H1 (cell line): ENCODE data around the gene POU2F1. TPM values are rescaled to one million over a fixed set of nuclear protein-coding genes. Genes with fewer than 3 reads are reported as not detected.

Experiments
- CTCF ChIA-PET: fragments of 300-600 bp; sonication (Branson Sonifier 250); formaldehyde crosslinking; loops from one replicate; lab custom pipeline; 2021; ENCODE audit not compliant: partially characterized antibody; lab: Charles Lee
- POLR2A ChIA-PET: fragments of 300-600 bp; sonication (Branson Sonifier 250); formaldehyde crosslinking; loops from one replicate; lab custom pipeline; 2021; ENCODE audit warnings: inconsistent platforms; ENCODE audit not compliant: partially characterized antibody; lab: Charles Lee
- DNase-seq, 2 experiments: peaks; one replicate each; pipeline versions ENCODE4 v3.0.0 to v3.0.0-alpha.2; 2010 to 2022; ENCODE audit warnings: low spot score in 2 of 2, low read depth in 1 of 2, mixed read lengths in 1 of 2
- FAIRE-seq: peaks from 2 replicates; lab custom pipeline; 2011; peaks lifted over from hg19 to GRCh38; lab: Jason Lieb, UNC
- H2AFZ ChIP-seq: 2 replicates; pipeline ENCODE4 v1.8.1; 2012; ENCODE audit warnings: low read length, inconsistent platforms
- H2AK5ac ChIP-seq: 2 replicates; pipeline ENCODE4 v1.6.1; 2013; ENCODE audit warnings: low read depth, low read length
- H2BK120ac ChIP-seq: replicated peaks from 2 replicates; pipeline ENCODE3; 2013; ENCODE audit warnings: low read depth, low read length, inconsistent platforms
- H2BK12ac ChIP-seq: 2 replicates; pipeline ENCODE4 v1.6.1; 2013; ENCODE audit warnings: low read depth, low read length
- H2BK15ac ChIP-seq: 2 replicates; pipeline ENCODE4 v1.6.1; 2013; ENCODE audit warnings: low read length
- H2BK20ac ChIP-seq: 2 replicates; pipeline ENCODE4 v1.6.1; 2013; ENCODE audit warnings: low read length
- H2BK5ac ChIP-seq: 2 replicates; pipeline ENCODE4 v1.6.1; 2013; ENCODE audit warnings: low read depth, low read length
- H3K14ac ChIP-seq: 2 replicates; pipeline ENCODE4 v1.6.1; 2013; ENCODE audit warnings: inconsistent platforms; ENCODE audit not compliant: insufficient read length
- H3K18ac ChIP-seq: 2 replicates; pipeline ENCODE4 v1.6.1; 2013; ENCODE audit warnings: low read length; ENCODE audit errors: extremely low read depth
- H3K23ac ChIP-seq: 2 replicates; pipeline ENCODE4 v1.6.1; 2013; ENCODE audit warnings: inconsistent platforms; ENCODE audit not compliant: insufficient read length
- H3K23me2 ChIP-seq: 2 replicates; pipeline ENCODE4 v1.6.1; 2013; ENCODE audit warnings: low read depth, low read length
- H3K27ac ChIP-seq: 2 replicates; pipeline ENCODE4 v1.6.1; 2011; ENCODE audit warnings: low read depth, low read length, inconsistent platforms
- H3K27me3 ChIP-seq, 4 experiments: replicated peaks in 1 of 4; 1 replicate in 1 of 4; 2 replicates in 3 of 4; pipeline versions ENCODE4 v1.6.1 to v1.8.1; 2011 to 2013; ENCODE audit warnings: low read length in 3 of 4, mild to moderate bottlenecking in 3 of 4, inconsistent platforms in 2 of 4, mixed read lengths in 2 of 4, moderate library complexity in 1 of 4; ENCODE audit not compliant: control insufficient read depth in 3 of 4, insufficient read depth in 3 of 4; ENCODE audit errors: extremely low read depth in 1 of 4
- H3K36me3 ChIP-seq, 4 experiments: 2 replicates each; pipeline versions ENCODE4 v1.6.1 to v1.8.1; 2011 to 2013; ENCODE audit warnings: mild to moderate bottlenecking in 4 of 4, low read length in 3 of 4, moderate library complexity in 2 of 4, control low read depth in 1 of 4, inconsistent platforms in 1 of 4; ENCODE audit not compliant: insufficient read depth in 4 of 4, control insufficient read depth in 2 of 4
- H3K4ac ChIP-seq: replicated peaks from 2 replicates; pipeline ENCODE3; 2013; ENCODE audit warnings: low read length, low read depth, mixed read lengths, inconsistent platforms; ENCODE audit not compliant: insufficient read length
- H3K4me1 ChIP-seq, 4 experiments: replicated peaks in 1 of 4; 1 replicate in 1 of 4; 2 replicates in 3 of 4; pipeline versions ENCODE4 v1.6.1 to v1.8.1; 2011 to 2013; ENCODE audit warnings: low read length in 3 of 4, inconsistent platforms in 2 of 4, mixed read lengths in 1 of 4; ENCODE audit not compliant: insufficient read depth in 4 of 4, control insufficient read depth in 3 of 4
- H3K4me2 ChIP-seq, 2 experiments: 2 replicates each; pipeline versions ENCODE4 v1.6.1 to v1.8.1; 2011 to 2013; ENCODE audit warnings: low read depth in 2 of 2, low read length in 2 of 2, control low read depth in 1 of 2, inconsistent platforms in 1 of 2, mild to moderate bottlenecking in 1 of 2; ENCODE audit not compliant: insufficient read depth in 1 of 2
- H3K4me3 ChIP-seq, 4 experiments: fragments of 200-600, 300-600 bp in 1 of 4; sonication (generic), shearing (Covaris generic), sonication (Bioruptor Twin) in 1 of 4; 2 replicates each; pipeline versions ENCODE4 v1.5.1 to v1.8.1; 2011 to 2016; ENCODE audit warnings: low read length in 4 of 4, low read depth in 3 of 4, control low read depth in 2 of 4, inconsistent platforms in 2 of 4, mild to moderate bottlenecking in 2 of 4, mixed read lengths in 1 of 4, moderate library complexity in 1 of 4; ENCODE audit not compliant: insufficient read depth in 2 of 4; ENCODE audit errors: extremely low read depth in 1 of 4
- H3K56ac ChIP-seq: replicated peaks from 2 replicates; pipeline ENCODE3; 2013; ENCODE audit warnings: low read depth, mild to moderate bottlenecking, mixed read lengths, low read length, inconsistent platforms; ENCODE audit not compliant: insufficient read length
- H3K79me1 ChIP-seq: 2 replicates; pipeline ENCODE4 v1.6.1; 2013; ENCODE audit warnings: low read depth, low read length, control low read depth
- H3K79me2 ChIP-seq, 2 experiments: 2 replicates each; pipeline versions ENCODE4 v1.6.1 to v1.8.1; 2012 to 2013; ENCODE audit warnings: low read length in 2 of 2, mild to moderate bottlenecking in 2 of 2, inconsistent platforms in 1 of 2; ENCODE audit not compliant: insufficient read depth in 2 of 2, control insufficient read depth in 1 of 2
- H3K9ac ChIP-seq, 4 experiments: replicated peaks in 1 of 4; 1 replicate in 1 of 4; 2 replicates in 3 of 4; pipeline versions ENCODE4 v1.6.1 to v1.8.1; 2011 to 2013; ENCODE audit warnings: low read depth in 3 of 4, low read length in 3 of 4, control low read depth in 2 of 4, mild to moderate bottlenecking in 2 of 4, moderate library complexity in 2 of 4, inconsistent platforms in 1 of 4; ENCODE audit errors: extremely low read depth in 1 of 4
- H3K9me3 ChIP-seq, 2 experiments: 2 replicates each; pipeline versions ENCODE4 v1.6.1 to v1.8.1; 2012 to 2013; ENCODE audit warnings: mild to moderate bottlenecking in 2 of 2, moderate library complexity in 2 of 2, control low read depth in 1 of 2, inconsistent platforms in 1 of 2, low read depth in 1 of 2, low read length in 1 of 2, mixed read lengths in 1 of 2; ENCODE audit not compliant: insufficient read depth in 2 of 2
- H4K20me1 ChIP-seq, 2 experiments: replicated peaks in 1 of 2; 2 replicates each; pipeline versions ENCODE3 to v1.8.1; 2011 to 2013; ENCODE audit warnings: inconsistent platforms in 2 of 2, low read length in 2 of 2, mild to moderate bottlenecking in 1 of 2; ENCODE audit not compliant: insufficient read depth in 2 of 2, control insufficient read depth in 1 of 2
- H4K5ac ChIP-seq: 2 replicates; pipeline ENCODE4 v1.6.1; 2013; ENCODE audit warnings: low read length, low read depth, mixed read lengths, inconsistent platforms; ENCODE audit not compliant: insufficient read length
- H4K8ac ChIP-seq: 2 replicates; pipeline ENCODE4 v1.8.0; 2013; ENCODE audit warnings: mild to moderate bottlenecking, moderate library complexity, low read length, inconsistent platforms; ENCODE audit not compliant: insufficient read depth; ENCODE audit errors: extremely low read depth
- H4K91ac ChIP-seq: replicated peaks from 2 replicates; pipeline ENCODE3; 2013; ENCODE audit warnings: low read length, mixed read lengths, inconsistent platforms; ENCODE audit not compliant: insufficient read length
- ATF2 ChIP-seq: IDR thresholded peaks from 2 replicates; pipeline ENCODE4 v1.6.1; 2012; ENCODE audit warnings: low read length, inconsistent platforms
- BACH1 ChIP-seq: IDR thresholded peaks from 2 replicates; pipeline ENCODE4 v1.6.1; 2012; ENCODE audit warnings: low read length, improper control_type of control experiment
- CEBPB ChIP-seq: IDR thresholded peaks from 2 replicates; pipeline ENCODE4 v1.6.1; 2012; ENCODE audit warnings: low read depth, low read length
- CREB1 ChIP-seq: IDR thresholded peaks from 2 replicates; pipeline ENCODE4 v1.6.1; 2012; ENCODE audit warnings: inconsistent platforms
- HDAC6 ChIP-seq: IDR thresholded peaks from one replicate; pipeline ENCODE4 v1.7.1; 2012; ENCODE audit warnings: low read depth, mild to moderate bottlenecking, inconsistent platforms, low read length, moderate library complexity
- TEAD4 ChIP-seq: IDR thresholded peaks from 2 replicates; pipeline ENCODE4 v1.6.1; 2012; ENCODE audit warnings: low read depth, low read length, inconsistent platforms, mixed read lengths
- USF2 ChIP-seq: IDR thresholded peaks from 2 replicates; pipeline ENCODE4 v1.6.1; 2011; ENCODE audit warnings: low read length, improper control_type of control experiment
- WGBS, 2 experiments: shearing (Covaris generic) in 1 of 2; methylation state at CpG; one replicate each; pipeline versions ENCODE4 v1.1.6 to v1.1.7; 2013 to 2015; ENCODE audit warnings: low lambda C conversion rate in 2 of 2, mixed read lengths in 2 of 2, inconsistent platforms in 1 of 2, low coverage in 1 of 2, missing lambda C conversion rate in 1 of 2; ENCODE audit not compliant: insufficient replicate concordance in 2 of 2, insufficient coverage in 1 of 2, insufficient read length in 1 of 2; ENCODE audit errors: extremely low coverage in 1 of 2, missing lambda C conversion rate in 1 of 2; 5-methylcytosine and 5-hydroxymethylcytosine counted together
- polyA plus RNA-seq, 7 experiments: library from polyadenylated mRNA; depleted of rRNA in 3 of 7; stranded (reverse) in 5 of 7; unstranded in 2 of 7; fragments of >200 nt in 5 of 7; fragments of 200-250 nt in 2 of 7; gene quantifications; 1 replicate in 5 of 7; 2 replicates in 1 of 7; 4 replicates in 1 of 7; pipeline versions ENCODE4 v1.2.1 to v1.2.3, GENCODE V29; 2011 to 2013; ENCODE audit warnings: missing spikeins in 2 of 7, mixed read lengths in 2 of 7
- total RNA-seq: library from RNA; stranded (reverse); fragmentation: NEBNext Ultra II Directional; extraction: Animal tissue kit (Norgen Biotek cat#: 25700); gene quantifications from 2 replicates; pipeline ENCODE4 v1.2.1, GENCODE V29; 2021

POU2F1 gene
- total and polyA plus RNA-seq, 2 of the 8 experiments (the other 6 are each of a cell fraction or from before 2014, with no cell fraction given): 37.0 to 57.2 TPM

GRCh38 chr1:167293057-167293456, 72.4 kb downstream of the POU2F1 start:
- CTCF ChIA-PET: interaction anchor here (0.6 kb wide), 2 partner anchors 48 to 214 kb away, joined by 3 read pairs; no protein-coding TSS in a partner anchor
- peaks cover 8% of the 10 kb centered on the region for H3K79me1 ChIP-seq
- H2BK15ac ChIP-seq: no peak overlapping the region
- peaks cover 0 to 3% of the 10 kb centered on the region in 2 experiments for H4K20me1 ChIP-seq
- TF ChIP-seq CREB1 (no peak), BACH1 (no peak), TEAD4 (no peak), HDAC6 (no peak), ATF2 (no peak), CEBPB (no peak), USF2 (no peak)
- H3K23me2 ChIP-seq: no peaks in the 10 kb centered on the region
- no peak overlapping the region for H3K56ac ChIP-seq
- no peak overlapping the region for H3K27ac ChIP-seq
- H3K9ac ChIP-seq: no peak overlapping the region
- FAIRE-seq (no peak), DNase-seq (no peak)
- H3K4ac ChIP-seq: no peak overlapping the region
- no peak overlapping the region for H3K23ac ChIP-seq
- no peak overlapping the region for H3K4me2 ChIP-seq
- no peak overlapping the region for H4K91ac ChIP-seq
- POLR2A ChIA-PET: no interaction called here
- H2BK20ac ChIP-seq: no peak overlapping the region
- no peak overlapping the region for H2AK5ac ChIP-seq
- H4K5ac ChIP-seq: no peak overlapping the region
- no peak overlapping the region for H2BK120ac ChIP-seq
- no peak overlapping the region for H2BK12ac ChIP-seq
- no peaks in the 10 kb centered on the region for H3K9me3 ChIP-seq
- no peak overlapping the region for H3K4me3 ChIP-seq
- H3K36me3 ChIP-seq: no peaks in the 10 kb centered on the region
- no peaks in the 10 kb centered on the region for H3K27me3 ChIP-seq
- H4K8ac ChIP-seq: no peak overlapping the region
- H2BK5ac ChIP-seq: no peak overlapping the region
- peaks cover 6 to 95% of the 10 kb centered on the region in 2 experiments for H3K79me2 ChIP-seq
- WGBS, 2 experiments: 88% methylated on average over 4 of the region's 4 CpGs; no CpG with 5 or more reads in 1 of the 2 experiments
- H2AFZ ChIP-seq: no peak overlapping the region
- peaks cover 0 to 2% (median 0%) of the 10 kb centered on the region in 4 experiments; a peak in 1 of 7 replicates for H3K4me1 ChIP-seq
- H3K18ac ChIP-seq: no peak overlapping the region
- no peak overlapping the region for H3K14ac ChIP-seq
